GM19043 (cell line): Measurements from ENCODE around the gene CRYGS.
A peak's percentile ranks its signal among the peaks of the same experiment; 100 is the strongest.
"Not testable (repeated sequence)": the region's sequence is repeated elsewhere in the genome, so short reads cannot be mapped to it uniquely, and the experiment has no call there.

Source experiments
- ATAC-seq: cut with Tn5 transposase; IDR thresholded peaks from one replicate; pipeline ENCODE4 v1.9.1; 2021; ENCODE audit warnings: low read depth; ENCODE audit not compliant: unreplicated experiment

The CRYGS gene

DNA sequence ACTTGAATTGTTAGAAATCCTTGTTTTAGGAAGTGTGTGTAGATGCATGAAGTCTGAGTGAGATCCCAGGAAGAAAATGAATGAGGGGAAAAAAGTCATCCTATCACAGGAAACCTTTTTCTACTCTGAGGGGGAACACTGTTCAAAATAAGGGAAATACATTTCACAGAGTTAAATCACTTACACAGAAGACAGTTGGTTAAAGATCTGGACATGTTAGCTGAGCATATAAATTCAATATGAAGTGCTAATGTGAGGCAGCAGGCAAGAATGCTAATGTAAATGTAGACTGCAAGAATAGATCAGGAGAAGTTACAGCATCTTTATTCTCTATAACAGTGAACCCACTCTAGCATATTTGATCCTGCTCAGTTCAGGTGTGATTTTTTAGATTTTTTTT, 20.4 kb upstream of the CRYGS start:
- ATAC-seq: no peak

DNA sequence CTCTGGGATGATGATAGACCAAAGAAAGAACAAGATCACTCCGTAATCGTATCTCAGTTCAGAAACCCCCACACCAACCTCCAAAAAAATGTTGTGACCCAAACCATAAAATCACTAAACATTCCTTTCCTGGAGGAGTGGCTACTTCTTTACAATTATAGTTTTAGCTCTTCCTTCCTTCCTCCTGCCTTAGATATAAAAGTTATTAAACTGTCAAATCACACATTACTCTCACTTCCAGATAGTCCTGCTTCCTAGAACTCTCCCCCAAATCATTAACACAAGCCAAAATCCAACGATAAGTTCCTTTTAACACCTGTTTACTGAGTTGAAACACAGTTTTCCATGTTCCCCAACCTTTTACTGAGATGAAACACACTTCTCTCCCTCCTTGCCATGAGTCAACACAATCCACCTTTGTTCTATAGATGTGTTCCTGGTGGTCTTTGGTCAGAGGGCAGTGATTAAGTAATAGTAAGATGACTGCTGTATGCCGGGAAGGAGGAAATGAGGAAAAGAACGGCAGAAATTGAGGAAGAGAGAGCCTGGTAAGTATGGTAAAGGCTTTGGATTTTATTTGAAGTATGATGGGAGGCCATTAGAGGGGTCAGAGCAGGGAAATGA, 8.3 kb upstream of the CRYGS start:
- no peak for ATAC-seq

DNA sequence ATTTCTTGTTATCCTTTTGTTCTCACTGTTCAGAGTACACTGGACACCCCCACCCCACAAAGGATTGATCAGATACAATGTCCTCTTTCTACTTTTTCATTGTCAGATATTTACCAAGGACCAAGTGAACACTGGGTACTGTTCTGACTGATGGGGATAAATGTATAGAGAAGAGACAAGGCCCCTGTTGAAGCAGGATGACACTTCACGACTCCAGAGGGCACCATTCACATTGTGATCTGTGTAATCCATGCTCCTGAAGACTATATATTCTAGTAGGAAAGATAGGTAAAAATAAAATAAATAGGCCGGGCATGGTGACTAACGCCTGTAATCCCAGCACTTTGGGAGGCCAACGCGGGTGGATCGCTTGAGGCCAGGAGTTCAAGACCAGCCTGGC, 7.2 kb upstream of the CRYGS start:
- ATAC-seq: no peak

DNA sequence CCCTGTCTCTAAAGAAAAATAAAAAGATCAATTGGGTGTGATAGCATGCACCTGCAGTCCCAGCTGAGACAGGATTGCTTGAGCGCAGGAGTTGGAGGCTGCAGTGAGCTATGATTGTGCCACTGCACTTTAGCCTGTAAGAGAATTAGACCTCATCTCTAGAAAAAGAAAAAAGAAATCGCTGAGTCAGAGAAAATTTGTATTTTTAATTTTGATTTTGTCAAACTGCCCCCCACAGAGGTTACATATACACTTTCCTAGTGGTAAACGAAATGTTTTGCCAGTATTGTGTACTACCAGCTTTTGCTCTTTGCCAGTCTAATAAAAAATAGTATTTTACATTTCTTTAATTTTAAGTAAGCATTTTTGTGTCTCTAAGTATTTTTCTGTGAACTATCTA, 5.3 kb upstream of the CRYGS start:
- no peak for ATAC-seq

DNA sequence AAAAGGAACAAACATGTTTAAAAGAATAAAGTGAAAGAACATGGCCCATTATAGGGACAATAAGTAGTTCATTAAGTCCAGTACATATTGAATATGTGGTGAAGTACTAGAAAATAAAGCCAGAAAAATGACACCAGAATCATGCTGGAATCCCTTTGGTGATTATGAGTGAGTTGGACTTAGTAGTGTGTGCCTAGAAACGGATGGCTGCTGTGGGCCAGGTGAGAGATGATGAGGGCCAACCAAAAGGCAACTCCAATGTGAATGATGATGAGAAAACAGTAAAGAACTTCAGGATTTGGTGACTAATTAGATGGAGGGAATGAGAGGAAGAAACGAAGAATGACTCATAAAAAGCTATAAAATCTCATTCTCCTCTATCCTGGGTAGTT, 3.3 kb downstream of the CRYGS start:
- ATAC-seq: no peak

DNA sequence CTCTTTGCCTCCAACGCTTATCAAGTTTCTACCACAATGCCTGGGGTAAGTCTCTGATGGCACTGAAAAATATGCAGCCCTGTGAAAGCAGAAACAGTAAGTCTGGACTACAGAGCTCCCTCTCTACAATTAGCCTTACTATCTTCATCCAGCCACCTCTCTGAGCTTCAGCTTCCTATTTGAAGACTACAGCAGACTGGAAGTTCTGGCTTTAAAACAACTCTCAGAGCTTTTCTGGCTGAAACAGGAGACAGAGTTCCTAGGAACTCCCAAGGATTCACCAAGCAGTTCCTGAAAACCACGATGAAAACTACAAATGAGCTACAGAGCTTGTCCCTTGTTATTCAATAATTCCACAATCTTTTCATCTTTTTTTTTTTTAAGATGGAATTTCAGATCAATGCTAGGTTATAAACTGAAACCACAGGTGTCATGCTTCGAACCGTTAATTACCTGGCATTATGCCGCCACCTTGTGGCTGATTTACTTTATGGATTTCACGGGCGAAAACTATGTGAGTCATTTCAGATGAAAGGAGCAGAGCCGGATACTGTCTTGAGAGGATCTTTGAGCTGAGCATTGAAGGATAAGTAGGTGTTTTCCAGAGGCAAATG, 3.9 kb downstream of the CRYGS start:
- ATAC-seq: peak; percentile 55

DNA sequence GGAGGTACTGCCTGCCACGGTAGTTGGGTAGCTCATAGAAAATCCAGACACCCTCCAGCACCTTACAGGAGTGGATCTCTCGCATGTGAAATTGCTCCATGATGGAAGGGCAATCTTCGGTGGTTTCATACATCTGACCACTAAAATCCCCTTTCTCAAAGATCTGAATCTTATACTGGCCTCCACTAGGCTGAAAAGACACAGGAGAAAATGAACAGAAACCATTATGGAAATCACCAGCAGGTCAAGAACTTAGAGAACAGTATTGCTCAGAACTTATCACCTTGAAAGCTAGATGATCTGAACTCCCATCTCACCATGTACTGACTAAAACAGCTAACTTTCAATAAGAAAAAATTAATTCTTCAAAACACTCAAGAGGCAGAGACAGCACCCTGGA, 5.4 kb downstream of the CRYGS start:
- no peak for ATAC-seq

DNA sequence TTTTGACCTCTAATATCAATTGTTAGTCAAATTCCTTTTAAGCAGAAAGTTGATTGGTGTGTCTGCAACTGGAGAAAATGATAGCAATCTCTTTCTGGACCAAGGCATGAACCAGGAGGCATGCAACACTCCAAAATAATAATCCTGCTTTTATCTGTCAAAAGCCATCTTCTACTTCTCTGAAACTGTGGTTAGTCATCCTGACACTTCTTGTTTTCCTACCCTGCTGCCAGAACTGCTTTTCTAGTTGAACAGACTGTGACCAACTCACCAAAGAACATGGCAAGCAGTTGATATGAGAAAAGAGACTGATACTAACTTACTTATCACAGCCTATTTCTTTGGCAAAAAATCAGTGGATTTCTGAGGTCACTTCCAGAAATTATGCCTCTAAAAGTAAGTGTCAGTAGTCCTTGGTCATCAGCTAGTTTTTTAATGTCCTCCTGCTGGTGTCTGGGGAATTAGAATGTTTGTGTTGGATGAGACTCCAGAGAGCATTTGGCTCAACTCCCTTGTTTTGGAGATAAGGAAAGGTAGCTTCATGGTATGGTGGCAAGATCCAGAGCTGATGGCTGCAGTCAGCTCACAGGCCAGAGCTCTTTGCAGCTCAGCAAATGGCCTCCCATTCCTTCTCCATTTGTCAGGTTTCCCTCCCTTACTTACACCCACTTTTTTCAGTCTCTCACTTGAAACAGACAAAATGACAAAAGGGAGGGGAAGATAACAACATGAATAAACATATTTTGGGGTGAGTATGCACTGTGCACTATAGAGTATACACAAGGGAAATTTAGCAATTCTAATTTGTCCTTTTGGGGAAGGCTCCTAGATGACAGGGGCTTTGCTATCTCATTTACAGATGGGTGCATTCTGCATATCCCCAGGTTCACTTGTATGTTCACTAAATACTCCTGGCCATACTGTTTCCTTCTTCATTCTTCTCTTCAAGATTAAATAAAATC, 7.0 kb downstream of the CRYGS start:
- ATAC-seq: no peak

DNA sequence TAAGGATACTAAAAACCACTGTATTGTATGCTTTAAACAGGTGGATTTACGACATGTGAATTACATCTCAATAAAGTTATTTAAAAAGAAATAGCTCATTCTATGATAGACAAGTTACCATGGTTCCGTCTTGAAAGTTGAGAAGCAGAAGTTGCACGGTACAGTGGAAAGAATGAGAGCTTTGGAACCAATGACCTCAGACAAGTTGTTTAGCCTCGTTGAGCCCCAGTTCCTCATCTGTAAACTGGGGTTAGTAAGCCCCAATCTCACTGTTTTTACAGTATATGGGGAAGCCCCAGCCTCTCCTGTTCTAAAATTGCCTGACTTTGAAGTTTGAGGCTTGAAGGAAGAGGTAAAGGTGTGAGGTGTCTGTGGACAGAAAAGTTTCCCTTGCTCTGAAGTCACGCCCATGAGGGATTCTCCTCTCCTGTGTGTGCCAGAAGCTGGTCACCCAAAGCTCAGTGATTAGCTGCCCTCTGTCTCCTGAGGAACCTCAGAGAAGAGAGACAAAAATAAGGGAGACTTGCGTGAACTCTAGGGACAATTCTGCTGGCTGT, 10.0 kb downstream of the CRYGS start:
- peak; percentile 69 for ATAC-seq

DNA sequence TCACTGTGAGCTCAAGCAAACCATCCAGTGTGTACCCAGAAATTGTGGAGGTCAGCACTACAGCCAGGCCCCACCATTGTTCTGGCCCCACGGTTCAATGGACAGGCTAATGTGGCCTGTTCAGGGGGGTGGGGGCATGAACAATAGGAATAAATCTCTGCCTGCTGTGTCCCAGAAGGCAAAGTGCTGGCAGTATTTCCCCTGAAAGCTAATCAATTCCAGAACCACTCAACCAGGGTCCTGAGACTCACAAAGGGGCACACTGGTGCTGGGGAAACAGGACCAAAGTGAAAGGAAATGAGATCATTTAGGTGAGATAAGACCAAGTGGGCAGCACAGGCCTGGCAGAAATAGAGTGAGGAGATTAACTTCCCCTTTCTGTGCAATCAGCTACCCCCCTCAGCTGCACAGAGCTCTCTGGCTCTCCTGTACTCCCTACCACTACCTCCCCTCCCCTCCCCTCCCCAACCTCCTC, 11.5 kb downstream of the CRYGS start:
- ATAC-seq: peak; percentile 54

DNA sequence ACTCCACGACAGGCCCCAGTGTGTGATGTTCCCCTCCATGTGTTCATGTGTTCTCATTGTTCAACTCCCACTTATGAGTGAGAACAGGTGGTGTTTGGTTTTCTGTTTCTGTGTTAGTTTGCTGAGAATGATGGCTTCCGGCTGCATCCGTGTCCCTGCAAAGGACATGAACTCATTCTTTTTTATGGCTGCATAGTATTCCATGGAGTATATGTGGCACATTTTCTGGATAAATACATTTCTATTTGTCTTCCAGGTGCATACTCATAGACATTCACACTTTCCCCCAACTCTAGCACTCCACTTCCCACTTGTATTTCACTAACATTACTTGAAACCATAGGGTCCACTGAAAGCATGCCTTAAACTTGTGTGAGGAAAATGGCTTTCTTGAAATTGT, 12.5 kb downstream of the CRYGS start:
- not testable (repeated sequence) for ATAC-seq

DNA sequence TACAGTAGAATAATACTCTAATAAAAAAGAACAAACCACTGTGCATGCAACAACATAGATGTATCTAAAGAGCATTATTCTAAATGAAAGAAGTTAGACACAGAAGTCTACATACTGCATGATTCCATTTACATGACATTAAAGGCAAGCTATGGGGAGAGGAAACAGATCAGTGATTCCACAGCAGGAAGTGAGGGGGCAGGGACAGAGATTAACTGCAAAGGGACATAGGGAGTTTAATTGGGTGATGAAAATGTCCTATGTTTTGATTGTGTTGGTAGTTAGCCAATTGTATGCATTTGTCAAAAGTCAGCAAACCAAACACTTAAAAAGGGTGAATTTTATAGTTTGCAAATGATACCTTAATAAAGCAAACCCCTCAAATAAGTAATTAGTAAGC, 13.8 kb downstream of the CRYGS start:
- ATAC-seq: no peak

DNA sequence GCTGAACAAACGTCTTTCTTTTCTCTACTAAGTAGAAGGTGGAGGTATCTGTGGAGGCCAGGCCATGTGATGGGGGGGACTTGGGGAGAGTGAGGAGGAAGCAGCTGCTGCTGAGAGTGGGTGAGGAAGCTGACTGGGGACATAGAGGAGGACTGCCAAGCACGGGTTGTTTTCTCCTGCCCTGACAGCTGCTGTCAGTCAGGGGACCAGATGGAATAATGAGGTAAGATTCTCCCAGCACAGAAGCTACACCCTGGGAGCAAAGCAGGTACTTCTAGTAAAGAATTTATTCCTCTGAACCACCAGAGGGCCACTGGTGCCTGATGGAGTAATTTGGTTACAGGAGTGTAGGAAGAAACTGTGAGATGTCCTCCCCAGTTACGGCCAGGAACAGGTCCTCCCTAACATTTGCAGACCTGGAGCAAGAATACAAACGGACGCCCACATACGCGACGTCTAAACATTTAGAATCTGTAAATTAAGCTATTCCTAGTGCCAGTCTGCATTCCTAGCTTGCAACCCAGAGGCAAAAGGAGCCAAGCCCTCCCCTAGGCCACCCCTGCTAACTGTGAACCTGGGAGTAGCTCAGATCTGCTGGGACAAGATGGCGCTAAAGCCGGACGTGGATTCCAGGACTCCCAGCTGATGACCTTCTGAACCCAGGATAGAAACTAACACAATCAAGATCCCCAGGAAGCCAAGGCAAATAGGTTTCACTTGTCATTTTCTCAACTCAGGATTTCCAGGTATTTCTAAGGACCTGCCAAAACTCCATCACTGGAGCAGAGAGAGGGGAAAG, 14.8 kb downstream of the CRYGS start:
- ATAC-seq: no peak

DNA sequence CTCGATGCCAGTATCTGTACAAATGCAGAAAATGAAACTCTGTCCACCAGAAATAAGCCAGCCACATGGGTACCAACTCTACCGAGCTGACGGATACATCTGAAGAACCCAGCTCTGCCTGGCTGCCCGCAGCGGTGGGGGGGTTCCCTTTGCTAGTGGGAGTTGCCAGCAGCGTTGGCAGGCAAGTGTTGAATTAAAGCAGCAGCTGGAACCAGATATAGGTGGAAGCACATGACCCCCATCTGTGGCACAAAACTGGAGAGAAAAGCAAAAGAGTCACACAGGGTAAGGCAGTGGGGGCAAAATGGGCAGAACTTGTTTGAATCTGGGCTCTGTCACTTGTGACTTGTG, 17.9 kb downstream of the CRYGS start:
- ATAC-seq: peak; percentile 32

DNA sequence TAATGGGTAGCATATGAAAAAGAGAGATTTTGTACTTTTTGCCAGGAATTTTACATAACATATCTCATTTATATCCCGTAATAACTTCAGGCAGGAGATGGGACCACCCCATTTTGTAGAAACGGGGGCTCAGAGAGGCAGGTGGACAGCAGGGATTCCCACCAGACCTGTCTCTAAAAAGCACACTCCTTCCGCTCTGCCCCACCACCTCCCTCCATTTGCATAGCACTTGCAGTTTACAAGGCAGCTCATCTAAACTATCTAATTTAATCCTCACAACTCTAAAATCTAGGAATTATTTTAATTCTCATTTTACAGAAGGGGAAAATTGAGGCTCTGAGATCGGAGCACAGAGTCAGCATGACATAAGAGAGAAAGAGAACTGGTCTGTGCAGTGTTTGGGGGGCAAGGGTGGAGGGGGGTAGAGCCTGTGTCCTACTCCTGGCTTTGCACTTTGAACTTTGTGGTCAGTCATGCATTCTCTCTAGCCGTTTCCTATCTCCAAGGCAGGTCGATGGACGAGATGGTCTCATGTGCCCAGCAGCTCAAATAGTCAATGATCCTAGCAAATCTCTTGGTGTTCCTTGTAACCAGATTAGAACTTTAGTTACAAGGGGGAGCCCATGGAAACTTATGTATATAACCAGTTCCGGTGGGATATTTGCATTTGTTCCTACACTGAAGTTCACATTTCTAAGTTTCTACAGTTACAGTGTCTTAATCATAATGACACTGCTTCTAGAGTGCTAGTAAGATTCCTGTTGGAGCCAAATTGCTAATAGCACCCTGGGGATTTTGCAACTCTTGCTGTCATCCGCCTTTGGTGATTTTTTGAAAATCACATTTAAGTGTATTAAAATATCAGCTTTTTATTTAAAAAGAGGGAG, 18.6 kb downstream of the CRYGS start:
- peak; percentile 29 for ATAC-seq

DNA sequence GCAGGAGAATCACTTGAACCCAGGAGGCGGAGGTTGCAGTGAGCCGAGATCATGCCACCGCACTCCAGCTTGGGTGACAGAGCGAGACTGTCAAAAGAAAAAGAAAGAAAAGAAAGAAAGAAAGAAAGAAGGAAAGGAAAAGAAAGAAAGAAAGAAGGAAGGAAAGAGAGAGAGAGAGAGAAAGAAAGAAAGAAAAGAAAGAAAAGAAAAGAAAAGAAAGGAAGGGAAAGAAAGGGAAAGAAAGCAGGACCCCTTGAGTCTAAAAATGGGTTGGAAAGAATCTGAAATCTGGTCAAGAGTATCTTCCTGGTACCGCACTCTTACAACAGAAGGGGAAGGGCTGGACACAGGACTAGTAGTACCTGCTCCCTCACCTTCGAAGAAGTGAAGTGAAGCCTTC, 19.6 kb downstream of the CRYGS start:
- ATAC-seq: no peak

DNA sequence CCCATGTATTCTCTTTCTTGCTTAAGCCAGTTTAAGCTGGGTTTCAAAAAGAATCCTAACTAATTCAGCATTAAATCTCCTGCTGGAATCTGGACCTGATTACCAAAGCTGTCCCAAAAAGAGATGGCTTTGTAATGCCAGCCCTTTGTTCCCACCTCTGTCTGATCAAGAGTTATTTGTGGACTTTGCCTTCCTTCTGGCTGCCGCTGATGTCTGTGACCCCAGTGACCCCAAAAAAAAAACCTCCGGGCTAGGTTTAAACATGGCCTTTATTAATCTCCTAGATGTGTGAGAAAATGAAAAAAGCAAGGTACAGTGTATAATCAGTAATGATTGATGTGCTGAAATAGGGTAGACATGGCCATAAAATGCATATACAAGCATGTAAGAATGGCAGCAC, 20.7 kb downstream of the CRYGS start:
- ATAC-seq: no peak

DNA sequence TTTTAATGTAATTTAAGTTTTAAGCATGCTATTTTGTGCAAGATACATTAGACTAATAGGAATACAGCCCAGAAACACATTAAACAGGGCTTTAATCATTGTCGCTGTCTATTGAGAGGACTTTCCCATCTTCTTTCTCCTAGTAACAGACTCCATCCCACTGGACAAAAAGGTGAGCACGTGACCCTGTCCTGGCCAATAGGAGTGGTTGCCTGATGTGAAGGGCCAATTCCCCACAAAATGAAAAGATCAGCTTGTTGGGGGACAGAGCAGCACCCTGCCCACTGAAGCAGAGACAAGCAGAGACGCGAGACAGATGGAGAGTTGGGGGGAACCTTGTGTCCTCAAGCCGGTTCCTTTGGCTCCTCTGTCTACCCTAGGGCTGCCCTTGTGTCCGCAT, 21.2 kb downstream of the CRYGS start:
- no peak for ATAC-seq
